Heart left ventricle (tissue), 16 donors: Measurements from ENCODE around the gene SCRN1. TPM values are rescaled to one million over a fixed set of nuclear protein-coding genes. Genes with fewer than 3 reads are reported as not detected.

Experiments
- ATAC-seq, 4 donors: fragments of 200-7000 bp; cut with Tn5 transposase; one replicate each; pipeline ENCODE4 v1.9.1; 2020 to 2022; ENCODE audit warnings: moderate library complexity in 4 of 4, mild to moderate bottlenecking in 3 of 4, moderate number of reproducible peaks in 1 of 4
- DNase-seq, 5 donors: peaks; one replicate each; pipeline ENCODE4 v3.0.0-alpha.2; 2020
- H3K27ac ChIP-seq, 12 donors: fragments of 200-600 bp; sonication (generic) in 4 of 12; one replicate each; pipeline versions ENCODE4 v1.5.0 to v1.8.0; 2016 to 2022; ENCODE audit warnings: mild to moderate bottlenecking in 2 of 12
- H3K27me3 ChIP-seq, 9 donors: fragments of 200-600 bp; sonication (generic) in 2 of 9; one replicate each; pipeline versions ENCODE4 v1.5.1 to v1.8.0; 2016 to 2022; ENCODE audit warnings: mild to moderate bottlenecking in 3 of 9
- H3K36me3 ChIP-seq, 9 donors: fragments of 200-600 bp; sonication (generic) in 2 of 9; one replicate each; pipeline versions ENCODE4 v1.5.0 to v1.8.0; 2018 to 2022; ENCODE audit warnings: mild to moderate bottlenecking in 2 of 9
- H3K4me1 ChIP-seq, 12 donors: fragments of 200-600 bp; sonication (generic) in 4 of 12; one replicate each; pipeline versions ENCODE4 v1.5.0 to v1.8.0; 2016 to 2022; ENCODE audit warnings: mild to moderate bottlenecking in 3 of 12
- H3K4me3 ChIP-seq, 12 donors: fragments of 200-600 bp; sonication (generic) in 4 of 12; one replicate each; pipeline versions ENCODE4 v1.5.0 to v1.8.0; 2017 to 2022; ENCODE audit warnings: mild to moderate bottlenecking in 9 of 12, moderate library complexity in 4 of 12
- H3K9me3 ChIP-seq, 12 donors: fragments of 200-600 bp; sonication (generic) in 4 of 12; one replicate each; pipeline versions ENCODE4 v1.5.0 to v1.8.0; 2016 to 2022; ENCODE audit warnings: mild to moderate bottlenecking in 1 of 12
- CTCF ChIP-seq, 12 donors: fragments of 200-600 bp; sonication (generic) in 4 of 12; IDR thresholded peaks; one replicate each; pipeline versions ENCODE4 v1.5.0 to v1.8.0; 2018 to 2022; ENCODE audit warnings: antibody characterized with exemption in 12 of 12, mild to moderate bottlenecking in 5 of 12
- POLR2A ChIP-seq, 2 donors: fragments of 450-650 bp; IDR thresholded peaks; one replicate each; pipeline ENCODE4 v1.6.1; 2017; ENCODE audit warnings: antibody characterized with exemption in 2 of 2, mild to moderate bottlenecking in 2 of 2, moderate library complexity in 2 of 2
- WGBS, 4 donors: extraction: QIAGEN DNeasy Blood & Tissue Kit in 2 of 4; methylation state at CpG; one replicate each; pipeline versions ENCODE4 v1.1.5 to v1.1.7; 2013 to 2018; 5-methylcytosine and 5-hydroxymethylcytosine counted together
- intact Hi-C, 10 donors: fragments of 100-400 bp; cut with DNase I; formaldehyde crosslinking; loops; one replicate each; pipeline versions ENCODE4 v1.11.1 to v1.14.2; 2022
- polyA plus RNA-seq, 2 donors: library from polyadenylated mRNA; stranded (reverse); fragments of 200-250 nt; gene quantifications; one replicate each; pipeline ENCODE4 v1.2.3, GENCODE V29; 2013
- total RNA-seq, 9 donors: library from RNA; depleted of rRNA in 2 of 9; stranded (reverse); fragments of >200 nt in 2 of 9; fragmentation: NEBNext Ultra II Directional in 3 of 9; extraction: Animal tissue kit (Norgen Biotek cat#: 25700) in 3 of 9; gene quantifications; one replicate each; pipeline versions ENCODE4 v1.1.0 to v1.2.4, GENCODE V29; 2016 to 2023
- donor health status: ischemic (EF 13 %, LVEDD 7.1; RV severe dilation, severe dysfunction).
- donor health status: healthy with polysubstance abuse.
- donor health status: DM: no; HTN: yes; CAD: no.
- donor health status: DM: no; HTN: no; CAD: no.
- donor health status: ischemic (EF 25% LVEDD 6.9; RV normal size, moderate dysfunction).
- donor health status: ischemic (EF 25% LVEDD 5.7; RV mildly dilated, moderate dysfunction).
- donor health status: healthy.
- donor health status: DM: yes; HTN: yes; CAD: no.
- donor health status: ischemic (EF 35%, LVEDD 5.7; RV mildly dilated, moderate dysfunction).
- donor health status: nonischemic (EF 11% LVEDD 7.7; RV severe dilation, severe dysfunction).
- donor health status: DM: yes; HTN: yes; CAD: no.
- donor health status: PGD.
- donor health status: ischemic (EF 29% LVEDD 5.4; RV normal size, mild dysfunction).
- donor health status: nonischemic (EF 23%, LVEDD 6.1; RV moderate dilation, normal function).

SCRN1 gene
- total and polyA plus RNA-seq, 11 donors: 2.7 to 40.2 (median 20.1) TPM

GRCh38 chr7:29955075-29955792, 34.4 kb downstream of the SCRN1 start:
- TF ChIP-seq POLR2A (IDR thresholded peaks at IDR 0.05) (no peak), CTCF (IDR thresholded peaks at IDR 0.05) (no peak)
- no peak overlapping the region for H3K4me3 ChIP-seq
- peak overlapping the region in 5 of 12 donors; percentile 40 to 74 (median 66) for H3K27ac ChIP-seq
- WGBS, 4 donors: 62 to 77% (median 67%) methylated on average over 7 of the region's 7 CpGs
- intact Hi-C loops: no loop called here
- H3K36me3 ChIP-seq: peaks cover 0 to 35% (median 16%) of the 10 kb centered on the region in 9 donors
- H3K27me3 ChIP-seq: no peaks in the 10 kb centered on the region
- peak in 1 of 5 donors; percentile 53 for DNase-seq
- no peaks in the 10 kb centered on the region for H3K9me3 ChIP-seq
- ATAC-seq: peak; percentile 79 to 91 (median 85)
- H3K4me1 ChIP-seq: peaks cover 0 to 25% (median 0%) of the 10 kb centered on the region in 12 donors

GRCh38 chr7:29953726-29954347, 35.8 kb downstream of the SCRN1 start:
- intact Hi-C loops: no loop called here
- TF ChIP-seq CTCF (IDR thresholded peaks at IDR 0.05) (no peak), POLR2A (IDR thresholded peaks at IDR 0.05) (no peak)
- DNase-seq (no peak), ATAC-seq (peak in 3 of 4 donors; percentile 27 to 41 (median 38))
- Histone ChIP-seq H3K9me3 (no peaks in the 10 kb centered on the region), H3K27me3 (no peaks in the 10 kb centered on the region), H3K36me3 (peaks cover 0 to 42% (median 16%) of the 10 kb centered on the region in 9 donors), H3K27ac (peak overlapping the region in 3 of 12 donors; percentile 57 to 74 (median 66)), H3K4me1 (peaks cover 0 to 25% (median 0%) of the 10 kb centered on the region in 12 donors), H3K4me3 (no peak overlapping the region)
- 73 to 88% (median 77%) methylated on average over 4 of the region's 4 CpGs for WGBS, 4 donors

- no peak overlapping the region for H3K27ac ChIP-seq
- H3K4me1 ChIP-seq: peaks cover 0 to 32% (median 9%) of the 10 kb centered on the region in 12 donors
- intact Hi-C loops: no loop called here
- peaks cover 0 to 55% (median 18%) of the 10 kb centered on the region in 9 donors for H3K36me3 ChIP-seq
- 90 to 97% (median 95%) methylated on average over 4 to 8 of the region's 8 CpGs for WGBS, 4 donors
- no peak overlapping the region for H3K4me3 ChIP-seq
- no peaks in the 10 kb centered on the region for H3K9me3 ChIP-seq
- H3K27me3 ChIP-seq: no peaks in the 10 kb centered on the region
- TF ChIP-seq POLR2A (IDR thresholded peaks at IDR 0.05): no peak
- TF ChIP-seq CTCF (IDR thresholded peaks at IDR 0.05): no peak
- ATAC-seq: no peak
- DNase-seq: no peak
These were observed 38.4 kb downstream of the SCRN1 start for GRCh38 chr7:29951206-29951605.

GRCh38 chr7:29950480-29950879, 39.1 kb downstream of the SCRN1 start:
- no peaks in the 10 kb centered on the region for H3K9me3 ChIP-seq
- intact Hi-C loops: no loop called here
- peaks cover 0 to 59% (median 18%) of the 10 kb centered on the region in 9 donors for H3K36me3 ChIP-seq
- TF ChIP-seq CTCF (IDR thresholded peaks at IDR 0.05): no peak
- TF ChIP-seq POLR2A (IDR thresholded peaks at IDR 0.05): no peak
- 82 to 100% (median 96%) methylated on average over 2 to 8 of the region's 8 CpGs for WGBS, 4 donors
- ATAC-seq: no peak
- H3K4me3 ChIP-seq: no peak overlapping the region
- peaks cover 0 to 25% (median 9%) of the 10 kb centered on the region in 12 donors for H3K4me1 ChIP-seq
- DNase-seq: no peak
- H3K27ac ChIP-seq: no peak overlapping the region
- H3K27me3 ChIP-seq: no peaks in the 10 kb centered on the region
